Measurements from ENCODE around the gene MACROD1. TPM values are rescaled to one million over a fixed set of nuclear protein-coding genes. Genes with fewer than 3 reads are reported as not detected.

MACROD1 gene
- total RNA-seq, 1 donor from 2014 or later, result 26.7 TPM

DNA sequence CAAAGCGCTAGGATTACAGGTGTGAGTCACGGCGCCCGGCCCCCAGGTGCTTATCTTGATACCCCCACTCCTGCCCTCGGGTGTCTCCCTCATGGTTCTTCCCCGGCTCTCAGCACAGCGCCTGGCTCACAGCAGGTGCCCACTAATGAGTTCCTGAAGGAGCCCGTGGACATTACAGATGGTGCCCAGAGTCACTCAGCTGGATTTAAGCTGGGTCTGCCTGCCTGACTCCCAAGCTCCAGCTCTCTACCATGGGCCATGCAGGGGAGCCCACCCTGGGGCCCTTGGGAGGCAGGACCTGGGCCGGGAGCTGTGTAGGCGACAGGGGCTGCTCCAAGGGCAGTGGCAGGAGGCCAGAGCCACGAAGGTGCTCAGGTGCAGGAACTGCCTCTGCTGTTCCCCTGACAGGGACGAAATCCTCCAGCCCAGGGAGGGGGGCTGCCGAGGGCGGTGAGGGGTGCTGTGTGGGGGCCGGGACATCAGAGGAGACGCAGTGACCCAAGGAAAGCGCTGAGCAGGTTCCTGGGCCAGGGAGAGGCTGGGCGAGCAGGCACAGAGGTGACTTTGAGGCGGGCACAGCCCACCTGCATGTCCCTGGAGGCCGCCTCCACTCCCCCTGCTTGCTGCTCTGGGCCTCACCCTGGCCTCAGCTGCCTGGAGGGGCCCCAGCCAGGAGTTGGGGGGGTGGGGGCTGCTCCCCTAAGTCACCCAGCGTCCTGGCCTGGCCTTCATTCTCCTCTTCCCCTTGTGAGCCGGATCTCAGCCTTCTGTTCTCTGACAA is 144.7 kb downstream of the MACROD1 start:
- H3K36me3 Mint-ChIP-seq (ENCODE audit: low read depth), result no peaks in the 10 kb centered on the region
- H3K9me3 Mint-ChIP-seq, result no peaks in the 10 kb centered on the region
- no peak overlapping the region for H3K4me3 Mint-ChIP-seq (ENCODE audit: low read depth)
- no peaks in the 10 kb centered on the region for H3K27me3 Mint-ChIP-seq (ENCODE audit: low read depth)
- DNase-seq (ENCODE audit: low spot score), result no peak
- H3K27ac Mint-ChIP-seq, result no peak overlapping the region
- intact Hi-C loops (cut with micrococcal nuclease), result no loop called here
- H3K4me1 Mint-ChIP-seq (ENCODE audit: low read depth), result no peaks in the 10 kb centered on the region

DNA sequence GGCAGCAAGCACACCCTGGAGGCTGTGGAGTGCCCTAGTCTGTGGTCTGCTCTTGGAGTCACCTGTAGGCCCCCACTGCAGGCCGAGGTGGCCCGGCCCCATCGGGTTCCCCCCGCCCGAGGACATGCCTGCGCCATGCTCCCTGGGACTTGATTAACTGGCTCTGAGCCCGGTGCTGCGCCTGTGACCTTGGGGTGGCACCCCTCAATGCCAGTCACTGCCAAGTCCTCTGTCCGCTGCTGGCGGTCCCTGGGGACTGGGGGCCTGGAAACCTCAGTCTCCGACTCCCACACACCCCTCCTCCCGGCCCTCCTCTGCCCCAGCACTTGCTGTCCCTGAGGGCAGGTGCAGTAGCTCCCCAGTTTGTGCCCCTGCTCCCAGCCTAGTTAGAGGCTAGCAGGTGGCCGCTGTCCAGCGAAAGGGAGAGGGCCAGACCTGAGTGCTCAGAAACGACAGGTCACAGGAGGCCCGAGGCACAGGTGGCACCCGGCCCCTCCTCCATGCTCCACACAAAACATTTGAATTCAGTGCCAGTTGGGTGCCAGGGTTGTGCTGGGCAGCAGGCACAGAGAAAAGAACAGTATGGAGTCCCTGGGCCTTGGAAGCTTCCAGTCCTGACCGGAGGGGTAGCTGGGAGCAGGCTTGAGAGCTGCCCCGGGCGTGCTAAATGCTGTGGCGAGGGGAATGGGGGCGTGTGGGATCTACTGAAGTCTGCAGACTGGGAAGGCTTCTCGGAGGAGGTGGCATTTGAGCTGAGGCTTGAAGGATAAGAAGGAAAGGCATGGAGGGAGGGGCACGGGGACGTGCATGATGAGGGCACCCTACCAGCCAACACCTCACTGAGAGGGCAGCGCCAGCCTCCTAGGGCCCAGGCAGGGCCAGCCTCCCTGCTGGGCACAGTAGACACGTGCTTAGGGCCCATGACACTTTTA is 146.5 kb downstream of the MACROD1 start:
- H3K9me3 Mint-ChIP-seq, result no peaks in the 10 kb centered on the region
- no peaks in the 10 kb centered on the region for H3K4me1 Mint-ChIP-seq (ENCODE audit: low read depth)
- no peak for DNase-seq (ENCODE audit: low spot score)
- intact Hi-C loops (cut with micrococcal nuclease), result no loop called here
- H3K27me3 Mint-ChIP-seq (ENCODE audit: low read depth), result no peaks in the 10 kb centered on the region
- H3K36me3 Mint-ChIP-seq (ENCODE audit: low read depth), result no peaks in the 10 kb centered on the region
- H3K27ac Mint-ChIP-seq, result no peak overlapping the region
- H3K4me3 Mint-ChIP-seq (ENCODE audit: low read depth), result no peak overlapping the region

DNA sequence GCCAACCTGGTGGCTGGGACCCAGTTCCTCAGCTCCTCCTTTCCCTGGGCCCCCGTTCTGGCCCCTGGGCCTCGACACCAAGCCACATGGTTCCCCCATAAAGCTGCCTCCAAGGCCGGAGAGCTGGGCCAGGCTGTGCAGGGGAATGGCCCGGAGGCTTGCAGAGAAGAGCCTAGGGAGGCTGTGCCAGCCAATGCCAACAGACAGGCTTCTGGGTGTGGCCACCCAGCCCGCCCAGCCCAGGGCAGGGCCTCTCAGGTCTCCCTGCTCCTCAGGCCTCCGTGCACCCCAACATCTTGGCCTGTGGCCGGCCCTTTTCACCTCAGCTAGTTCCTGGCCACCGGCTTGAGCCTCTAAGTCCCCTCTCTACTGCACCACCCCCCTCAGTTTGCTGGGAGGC is 147.6 kb downstream of the MACROD1 start:
- H3K4me3 Mint-ChIP-seq (ENCODE audit: low read depth), result no peak overlapping the region
- no peaks in the 10 kb centered on the region for H3K36me3 Mint-ChIP-seq (ENCODE audit: low read depth)
- no peak overlapping the region for H3K27ac Mint-ChIP-seq
- intact Hi-C loops (cut with micrococcal nuclease), result no loop called here
- H3K27me3 Mint-ChIP-seq (ENCODE audit: low read depth), result no peaks in the 10 kb centered on the region
- no peak for DNase-seq (ENCODE audit: low spot score)
- no peaks in the 10 kb centered on the region for H3K9me3 Mint-ChIP-seq
- no peaks in the 10 kb centered on the region for H3K4me1 Mint-ChIP-seq (ENCODE audit: low read depth)

DNA sequence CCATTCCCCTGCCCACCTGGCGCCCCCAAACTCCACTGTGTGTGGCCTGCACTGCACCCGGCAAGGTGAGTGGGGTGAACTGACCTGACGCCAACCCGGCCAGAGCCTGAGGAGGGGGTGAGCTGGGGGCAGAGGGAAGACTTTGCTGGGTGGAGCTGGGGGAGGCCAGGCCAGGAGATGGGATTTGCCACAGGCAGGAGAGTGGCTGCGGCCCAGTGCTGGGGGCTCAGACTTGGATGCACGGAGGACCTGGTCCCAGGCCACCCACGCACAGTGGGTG is 148.0 kb downstream of the MACROD1 start:
- Mint-ChIP-seq H3K9me3 (no peaks in the 10 kb centered on the region), H3K36me3 (ENCODE audit: low read depth) (no peaks in the 10 kb centered on the region), H3K4me3 (ENCODE audit: low read depth) (no peak overlapping the region), H3K27me3 (ENCODE audit: low read depth) (no peaks in the 10 kb centered on the region), H3K4me1 (ENCODE audit: low read depth) (no peaks in the 10 kb centered on the region), H3K27ac (no peak overlapping the region)
- intact Hi-C loops (cut with micrococcal nuclease), result no loop called here
- DNase-seq (ENCODE audit: low spot score), result no peak

DNA sequence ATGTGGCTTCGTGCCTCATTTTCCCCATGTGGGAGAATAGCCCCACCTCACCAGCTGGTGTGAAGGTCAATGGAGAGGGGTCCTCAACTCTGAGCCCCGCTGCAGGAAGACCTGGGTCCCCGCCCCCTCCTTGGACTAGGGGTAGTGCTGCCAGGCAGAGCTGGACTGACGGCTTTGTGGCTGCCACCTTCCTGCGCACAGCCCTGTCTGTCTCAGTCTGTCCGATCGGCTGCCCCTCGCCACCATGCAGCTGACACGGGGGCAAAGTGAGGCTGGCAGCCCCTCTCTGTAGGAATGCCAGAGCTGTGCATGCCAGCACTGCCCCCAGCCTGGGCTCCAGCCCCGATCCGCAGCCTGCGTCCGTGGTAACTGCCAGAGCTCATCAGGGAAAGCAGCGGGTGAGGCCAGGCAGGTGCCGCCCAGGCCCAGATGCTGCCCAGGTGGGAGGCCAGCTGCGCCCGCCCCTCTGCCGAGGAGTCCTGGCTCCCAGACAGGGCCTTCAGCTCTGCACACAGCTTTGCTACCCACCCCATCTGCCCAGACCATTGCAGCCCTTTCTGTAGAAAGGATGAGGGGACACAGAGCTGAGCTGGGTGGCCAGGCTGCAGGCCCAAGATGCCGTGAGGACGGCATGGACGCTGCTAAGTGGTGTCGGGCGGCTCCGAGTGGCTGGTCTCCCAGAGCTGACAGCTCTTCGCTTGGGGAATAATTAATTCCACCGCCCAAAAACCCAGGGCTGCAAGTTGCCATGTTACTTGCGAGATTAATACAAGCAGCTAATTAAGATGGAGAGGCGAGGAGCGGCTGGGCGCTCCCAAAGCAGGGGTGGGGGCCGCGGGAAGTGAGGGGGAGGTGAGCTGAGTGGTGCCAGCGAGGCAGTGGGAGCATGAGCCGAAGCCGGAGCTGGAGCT is 149.7 kb downstream of the MACROD1 start:
- no peaks in the 10 kb centered on the region for H3K36me3 Mint-ChIP-seq (ENCODE audit: low read depth)
- no peaks in the 10 kb centered on the region for H3K27me3 Mint-ChIP-seq (ENCODE audit: low read depth)
- DNase-seq (ENCODE audit: low spot score), result no peak
- H3K4me1 Mint-ChIP-seq (ENCODE audit: low read depth), result no peaks in the 10 kb centered on the region
- H3K4me3 Mint-ChIP-seq (ENCODE audit: low read depth), result no peak overlapping the region
- H3K9me3 Mint-ChIP-seq, result no peaks in the 10 kb centered on the region
- intact Hi-C loops (cut with micrococcal nuclease), result no loop called here
- no peak overlapping the region for H3K27ac Mint-ChIP-seq

DNA sequence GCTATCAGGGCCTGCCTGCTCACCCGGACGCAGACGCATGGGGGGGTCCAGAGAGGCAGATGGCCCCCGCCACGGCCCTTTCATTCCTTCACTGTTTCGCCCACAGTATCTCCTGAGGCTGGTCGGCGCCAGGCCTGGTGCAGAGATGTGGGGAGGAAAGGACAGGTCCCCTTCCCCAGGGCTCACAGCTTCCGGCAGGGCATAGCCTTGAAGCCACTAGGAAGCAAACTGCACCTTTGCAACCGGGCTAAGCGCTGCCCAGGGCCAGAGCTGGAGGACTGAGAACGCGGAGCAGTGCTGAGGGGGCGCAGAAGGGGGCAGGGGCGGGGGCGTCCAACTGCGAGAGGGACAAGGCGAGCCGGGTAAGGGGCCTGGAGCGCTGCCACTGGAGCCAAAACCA is 150.4 kb downstream of the MACROD1 start:
- H3K27ac Mint-ChIP-seq, result no peak overlapping the region
- H3K27me3 Mint-ChIP-seq (ENCODE audit: low read depth), result no peaks in the 10 kb centered on the region
- no peak overlapping the region for H3K4me3 Mint-ChIP-seq (ENCODE audit: low read depth)
- no peak for DNase-seq (ENCODE audit: low spot score)
- intact Hi-C loops (cut with micrococcal nuclease), result no loop called here
- H3K9me3 Mint-ChIP-seq, result peaks cover 6% of the 10 kb centered on the region
- H3K4me1 Mint-ChIP-seq (ENCODE audit: low read depth), result no peaks in the 10 kb centered on the region
- no peaks in the 10 kb centered on the region for H3K36me3 Mint-ChIP-seq (ENCODE audit: low read depth)

DNA sequence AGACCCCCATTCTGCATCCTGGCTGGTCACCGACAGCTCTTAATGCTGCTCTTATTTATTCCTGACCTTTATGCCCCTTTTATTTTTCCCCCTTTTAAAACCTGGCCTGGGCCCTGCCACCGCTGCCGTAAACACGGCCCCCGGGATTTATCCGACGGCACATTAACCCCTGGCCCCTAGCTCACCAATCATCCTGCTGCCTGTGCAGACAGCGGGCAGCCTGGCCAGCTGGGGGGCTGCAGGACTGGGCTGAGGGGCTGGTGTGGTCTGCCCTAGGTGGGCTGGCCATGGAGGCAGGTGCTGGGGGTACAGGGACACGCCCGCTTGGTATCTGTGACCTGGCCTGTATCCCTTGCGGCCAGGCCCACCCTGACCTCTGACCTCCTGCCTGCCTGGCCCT is 151.6 kb downstream of the MACROD1 start:
- Mint-ChIP-seq H3K4me1 (ENCODE audit: low read depth) (no peaks in the 10 kb centered on the region), H3K4me3 (ENCODE audit: low read depth) (no peak overlapping the region), H3K9me3 (peaks cover 13% of the 10 kb centered on the region), H3K27ac (no peak overlapping the region), H3K27me3 (ENCODE audit: low read depth) (no peaks in the 10 kb centered on the region), H3K36me3 (ENCODE audit: low read depth) (no peaks in the 10 kb centered on the region)
- intact Hi-C loops (cut with micrococcal nuclease), result no loop called here
- DNase-seq (ENCODE audit: low spot score), result no peak

DNA sequence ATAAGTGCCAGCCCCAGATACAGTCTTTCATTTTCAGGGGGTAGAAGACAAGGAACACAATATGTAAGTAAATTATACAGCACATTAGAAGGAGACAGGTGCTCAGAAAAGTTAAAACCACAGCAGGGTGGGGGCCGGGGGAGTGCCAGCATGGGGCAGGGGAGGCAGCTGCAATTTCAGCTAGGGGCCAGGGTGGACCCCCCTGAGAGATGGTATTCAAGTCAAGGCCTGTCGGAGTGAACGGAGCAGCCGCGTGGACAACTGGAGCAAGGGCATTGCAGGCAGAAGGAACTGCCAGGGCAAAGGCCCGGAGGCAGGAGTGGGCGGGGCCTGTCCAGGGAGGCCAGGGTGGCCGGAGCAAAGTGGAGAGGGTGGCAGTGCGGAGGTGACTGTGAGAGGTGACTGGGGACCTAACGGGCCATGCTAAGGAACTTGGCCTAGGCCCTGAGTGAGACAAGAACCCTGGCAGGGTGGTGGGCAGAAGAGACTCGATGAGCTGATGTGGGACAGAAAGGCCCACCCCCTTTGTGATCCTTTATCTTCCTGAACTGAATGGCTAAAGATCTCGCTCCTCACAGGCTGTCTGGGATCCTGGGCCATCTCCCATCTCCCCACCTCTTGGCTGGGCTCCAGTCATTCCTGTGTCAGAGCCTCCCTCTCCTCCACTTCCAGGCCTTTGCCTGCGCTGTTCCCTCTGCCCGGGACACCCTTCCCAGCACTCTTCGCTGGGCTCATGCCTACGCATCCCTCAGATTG is 152.6 kb downstream of the MACROD1 start:
- intact Hi-C loops (cut with micrococcal nuclease), result no loop called here
- H3K36me3 Mint-ChIP-seq (ENCODE audit: low read depth), result no peaks in the 10 kb centered on the region
- no peak for DNase-seq (ENCODE audit: low spot score)
- peaks cover 5% of the 10 kb centered on the region for H3K27me3 Mint-ChIP-seq (ENCODE audit: low read depth)
- no peaks in the 10 kb centered on the region for H3K4me1 Mint-ChIP-seq (ENCODE audit: low read depth)
- no peak overlapping the region for H3K27ac Mint-ChIP-seq
- no peak overlapping the region for H3K4me3 Mint-ChIP-seq (ENCODE audit: low read depth)
- H3K9me3 Mint-ChIP-seq, result peaks cover 13% of the 10 kb centered on the region

DNA sequence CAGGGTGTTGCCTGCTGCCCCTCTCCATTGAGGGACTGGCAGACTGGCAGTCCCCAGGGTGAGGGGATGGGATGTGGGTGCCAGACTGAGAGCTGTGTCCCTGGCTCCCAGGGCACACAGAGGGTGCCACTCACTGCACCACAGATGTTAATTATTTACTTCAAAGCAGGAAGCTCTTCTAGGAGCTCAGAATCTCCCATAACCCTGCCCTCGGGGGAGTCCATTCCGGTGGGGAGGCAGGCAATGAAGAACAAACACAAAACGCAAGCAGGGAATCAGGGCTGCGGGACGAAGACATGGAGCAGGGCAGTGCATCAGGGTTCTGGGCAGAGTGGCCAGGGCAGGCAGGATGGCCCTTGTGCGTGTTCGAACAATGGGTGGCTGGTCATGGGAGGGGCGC is 154.5 kb downstream of the MACROD1 start:
- no peak overlapping the region for H3K27ac Mint-ChIP-seq
- peaks cover 3% of the 10 kb centered on the region for H3K4me1 Mint-ChIP-seq (ENCODE audit: low read depth)
- DNase-seq (ENCODE audit: low spot score), result no peak
- H3K4me3 Mint-ChIP-seq (ENCODE audit: low read depth), result no peak overlapping the region
- H3K36me3 Mint-ChIP-seq (ENCODE audit: low read depth), result no peaks in the 10 kb centered on the region
- intact Hi-C loops (cut with micrococcal nuclease), result no loop called here
- H3K27me3 Mint-ChIP-seq (ENCODE audit: low read depth), result peaks cover 22% of the 10 kb centered on the region
- peaks cover 13% of the 10 kb centered on the region for H3K9me3 Mint-ChIP-seq

DNA sequence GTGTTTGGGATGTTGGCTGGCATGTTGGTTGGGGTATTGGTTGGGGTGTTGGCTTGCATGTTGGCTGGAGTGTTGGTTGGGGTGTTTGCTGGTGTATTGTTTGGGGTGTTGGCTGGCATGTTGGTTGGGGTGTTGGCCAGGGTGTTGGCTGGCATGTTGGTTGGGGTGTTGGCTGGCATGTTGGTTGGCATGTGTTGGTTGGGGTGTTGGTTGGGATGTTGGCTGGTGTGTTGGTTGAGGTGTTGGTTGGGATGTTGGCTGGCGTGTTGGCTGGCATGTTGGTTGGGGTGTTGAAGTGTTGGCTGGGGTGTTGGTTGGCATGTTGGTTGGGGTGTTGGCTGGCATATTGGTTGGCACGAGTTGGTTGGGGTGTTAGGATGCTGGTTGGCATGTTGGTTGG is 155.1 kb downstream of the MACROD1 start:
- H3K4me1 Mint-ChIP-seq (ENCODE audit: low read depth), result peaks cover 3% of the 10 kb centered on the region
- no peak overlapping the region for H3K27ac Mint-ChIP-seq
- intact Hi-C loops (cut with micrococcal nuclease), result no loop called here
- no peak for DNase-seq (ENCODE audit: low spot score)
- peaks cover 13% of the 10 kb centered on the region for H3K9me3 Mint-ChIP-seq
- H3K36me3 Mint-ChIP-seq (ENCODE audit: low read depth), result no peaks in the 10 kb centered on the region
- H3K4me3 Mint-ChIP-seq (ENCODE audit: low read depth), result no peak overlapping the region
- peaks cover 25% of the 10 kb centered on the region for H3K27me3 Mint-ChIP-seq (ENCODE audit: low read depth)

DNA sequence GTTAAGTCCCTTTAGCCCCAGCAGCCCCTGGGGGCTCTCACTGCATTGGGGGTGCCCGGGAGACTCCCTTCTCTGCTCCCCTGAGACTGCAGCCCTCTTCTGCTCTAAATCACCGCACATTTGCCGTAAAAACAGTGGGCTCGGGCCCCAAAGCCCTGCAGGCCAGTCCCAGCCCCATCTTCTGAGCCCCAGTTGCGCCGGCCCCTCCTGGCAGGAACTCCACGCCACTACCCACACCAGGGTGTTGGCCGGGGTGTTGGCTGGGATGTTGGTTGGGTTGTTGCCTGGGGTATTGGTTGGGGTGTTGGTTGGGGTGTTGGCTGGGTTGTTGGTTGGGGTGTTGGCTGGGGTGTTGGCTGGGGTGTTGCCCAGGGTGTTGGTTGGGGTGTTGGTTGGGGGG is 156.2 kb downstream of the MACROD1 start:
- Mint-ChIP-seq H3K9me3 (peaks cover 13% of the 10 kb centered on the region), H3K27ac (no peak overlapping the region), H3K4me3 (ENCODE audit: low read depth) (no peak overlapping the region), H3K27me3 (ENCODE audit: low read depth) (peaks cover 25% of the 10 kb centered on the region), H3K4me1 (ENCODE audit: low read depth) (peaks cover 3% of the 10 kb centered on the region), H3K36me3 (ENCODE audit: low read depth) (no peaks in the 10 kb centered on the region)
- intact Hi-C loops (cut with micrococcal nuclease), result no loop called here
- DNase-seq (ENCODE audit: low spot score), result no peak

DNA sequence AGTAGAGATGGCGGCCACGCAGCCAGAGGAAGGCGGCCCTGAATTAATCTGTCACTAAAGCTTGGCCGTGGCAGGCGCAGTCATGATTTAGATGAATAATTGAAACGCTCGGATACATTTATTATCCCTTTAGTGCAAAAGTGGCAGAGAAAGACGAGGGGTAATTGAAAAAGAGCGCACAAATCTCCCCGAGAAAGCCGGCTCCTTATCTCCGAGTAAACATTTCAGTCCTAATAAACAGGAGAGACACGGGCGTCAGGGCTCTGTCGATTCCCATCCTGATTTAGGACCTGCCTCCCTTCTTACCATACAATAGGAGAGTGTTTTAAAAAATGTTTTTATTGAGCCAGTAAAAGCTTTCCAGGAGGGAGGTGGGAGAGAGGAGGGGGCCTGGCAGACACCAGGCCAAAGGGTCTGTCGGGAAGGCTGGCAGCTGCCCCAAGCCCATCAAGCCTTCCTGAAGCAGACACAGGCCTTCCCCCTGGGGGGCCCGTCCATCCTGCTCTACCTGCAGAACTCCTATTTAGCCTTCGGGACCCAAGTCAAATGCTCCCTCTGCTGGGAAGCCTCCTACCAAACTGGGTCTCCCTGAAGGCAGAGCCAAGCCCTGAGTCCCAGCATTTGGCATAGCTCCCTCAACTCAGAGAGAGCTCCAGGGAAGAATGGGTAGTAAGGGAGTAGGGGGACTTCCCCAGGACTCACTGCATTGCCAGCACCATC is 156.8 kb downstream of the MACROD1 start:
- Mint-ChIP-seq H3K4me1 (ENCODE audit: low read depth) (peaks cover 3% of the 10 kb centered on the region), H3K9me3 (peaks cover 13% of the 10 kb centered on the region), H3K4me3 (ENCODE audit: low read depth) (no peak overlapping the region), H3K36me3 (ENCODE audit: low read depth) (no peaks in the 10 kb centered on the region), H3K27me3 (ENCODE audit: low read depth) (peaks cover 25% of the 10 kb centered on the region), H3K27ac (no peak overlapping the region)
- intact Hi-C loops (cut with micrococcal nuclease), result no loop called here
- no peak for DNase-seq (ENCODE audit: low spot score)

Measured in activated T-helper 2 cell treated with anti-CD3 and anti-CD28 coated beads, Interferon-gamma antibody, Interleukin-2, Interleukin-4, amounts not matched to agents 10 μg/mL and 5 μg/mL and 100 μg/mL, durations not matched to agents 14 hours and 24 hours and 36 hours (primary cell).